T-helper 22 cell (primary cell): ENCODE measurements around the gene PRSS33.

Experiments
- DNase-seq: peaks from one replicate; pipeline ENCODE4 v3.0.0-alpha.2; 2020; ENCODE audit warnings: low read depth

Gene PRSS33

DNA sequence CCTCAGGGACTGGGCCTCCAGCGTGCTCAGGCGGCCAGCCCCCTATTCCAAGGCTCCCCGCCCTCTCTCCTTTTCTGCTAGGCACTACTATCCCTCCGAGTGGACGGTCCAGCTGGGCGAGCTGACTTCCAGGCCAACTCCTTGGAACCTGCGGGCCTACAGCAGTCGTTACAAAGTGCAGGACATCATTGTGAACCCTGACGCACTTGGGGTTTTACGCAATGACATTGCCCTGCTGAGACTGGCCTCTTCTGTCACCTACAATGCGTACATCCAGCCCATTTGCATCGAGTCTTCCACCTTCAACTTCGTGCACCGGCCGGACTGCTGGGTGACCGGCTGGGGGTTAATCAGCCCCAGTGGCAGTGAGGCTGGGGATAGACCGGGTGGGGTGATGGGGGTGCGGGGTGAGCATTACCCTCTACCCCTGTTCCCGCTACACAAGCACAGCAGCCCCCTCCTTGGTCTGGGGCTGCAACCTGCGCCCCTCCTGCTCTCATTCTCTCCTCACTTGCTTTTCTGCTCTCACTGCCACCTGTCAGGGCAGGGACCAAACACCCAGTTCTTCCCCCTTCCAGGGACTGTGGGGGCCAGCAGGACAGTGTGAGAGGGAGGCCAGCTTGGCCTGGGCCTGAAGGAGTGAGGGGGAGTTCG, 12.0 kb upstream of the PRSS33 start:
- DNase-seq: no peak

DNA sequence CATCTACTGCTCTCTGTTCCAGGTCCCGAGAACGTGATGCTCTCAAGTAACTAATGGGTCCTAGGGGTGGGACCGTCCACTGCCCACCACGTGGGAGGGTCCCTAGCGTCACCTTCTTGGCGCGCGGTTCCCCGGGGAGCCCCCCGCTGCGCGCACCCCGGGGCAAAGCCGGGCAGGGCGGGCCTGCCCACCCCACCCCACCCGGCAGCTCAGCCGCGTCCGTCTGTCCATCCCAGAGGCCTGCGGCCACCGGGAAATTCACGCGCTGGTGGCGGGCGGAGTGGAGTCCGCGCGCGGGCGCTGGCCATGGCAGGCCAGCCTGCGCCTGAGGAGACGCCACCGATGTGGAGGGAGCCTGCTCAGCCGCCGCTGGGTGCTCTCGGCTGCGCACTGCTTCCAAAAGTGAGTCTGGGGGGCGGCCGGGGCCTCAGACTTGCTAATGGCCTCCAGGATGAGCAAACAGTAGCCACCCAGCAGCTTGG, 11.4 kb upstream of the PRSS33 start:
- DNase-seq: no peak

DNA sequence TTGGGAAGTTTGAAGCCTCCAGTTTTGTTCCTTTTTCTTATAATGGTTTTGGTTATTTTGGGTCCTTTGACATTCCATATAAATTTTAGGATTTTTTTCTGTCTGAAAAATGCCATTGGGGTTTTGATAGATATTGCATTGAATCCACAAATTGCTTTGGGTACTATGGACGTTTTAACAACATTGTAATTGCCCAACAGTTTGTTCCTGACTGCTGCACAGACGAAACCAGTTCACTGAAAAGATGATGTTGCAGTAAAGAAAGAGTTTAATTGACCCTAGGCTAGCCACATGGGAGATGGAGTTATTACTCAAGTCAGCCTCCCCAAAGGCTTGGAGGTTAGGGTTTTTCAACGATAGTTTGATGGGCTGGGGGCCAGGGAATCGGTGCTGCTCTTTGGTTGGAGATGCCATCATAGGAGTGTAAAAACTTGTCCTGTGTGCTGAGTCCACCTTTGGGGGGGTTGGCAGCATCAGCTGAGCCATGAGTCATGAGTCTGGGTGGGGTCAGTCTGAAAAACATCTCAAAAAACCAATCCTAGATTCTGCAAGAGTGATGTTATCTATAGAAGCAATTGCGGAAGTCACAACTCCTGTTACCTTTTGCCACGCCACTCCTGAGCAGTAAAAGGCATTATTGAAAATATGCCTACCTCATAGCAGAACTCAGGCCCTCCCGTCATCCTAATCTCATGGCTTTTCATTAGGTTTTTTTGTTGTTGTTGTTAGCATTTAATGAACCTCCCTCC, 8.2 kb upstream of the PRSS33 start:
- DNase-seq: no peak

DNA sequence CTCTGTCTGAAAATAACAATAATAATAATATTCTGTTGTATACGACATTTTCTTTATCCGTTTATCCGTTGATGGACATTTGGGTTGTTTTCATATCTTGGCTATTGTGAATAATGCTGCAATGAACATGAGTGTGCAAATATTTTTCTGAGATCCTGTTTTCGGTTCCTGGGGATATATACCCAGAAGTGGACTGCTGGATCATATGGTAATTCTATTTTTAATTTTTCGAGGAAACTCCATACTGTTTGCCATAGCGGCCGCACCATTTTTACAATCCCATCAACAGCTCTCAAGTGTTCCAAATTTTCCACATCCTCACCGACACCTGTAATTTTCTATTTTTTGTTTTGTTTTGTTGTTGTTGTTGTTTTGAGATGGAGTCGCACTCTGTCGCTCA, 5.6 kb upstream of the PRSS33 start:
- no peak for DNase-seq

DNA sequence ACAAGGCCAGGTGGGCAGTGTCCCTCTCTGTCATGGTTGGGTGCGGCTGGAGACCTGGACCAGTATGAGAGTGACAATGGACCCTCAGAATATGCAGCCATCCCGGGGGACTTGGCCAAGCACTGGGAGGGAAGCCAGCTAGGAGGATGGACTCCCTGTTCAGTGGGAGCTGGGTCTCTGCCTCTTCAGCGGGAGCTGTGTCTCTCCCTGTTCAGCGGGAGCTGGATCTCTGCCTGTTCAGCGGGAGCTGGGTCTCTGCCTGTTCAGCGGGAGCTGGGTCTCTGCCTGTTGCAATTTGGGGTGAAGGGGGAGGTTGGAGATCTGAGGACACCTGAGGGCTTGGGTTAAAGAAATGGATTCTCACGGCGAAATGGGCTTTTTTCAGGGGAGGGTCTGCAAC, 3.8 kb upstream of the PRSS33 start:
- DNase-seq: no peak

DNA sequence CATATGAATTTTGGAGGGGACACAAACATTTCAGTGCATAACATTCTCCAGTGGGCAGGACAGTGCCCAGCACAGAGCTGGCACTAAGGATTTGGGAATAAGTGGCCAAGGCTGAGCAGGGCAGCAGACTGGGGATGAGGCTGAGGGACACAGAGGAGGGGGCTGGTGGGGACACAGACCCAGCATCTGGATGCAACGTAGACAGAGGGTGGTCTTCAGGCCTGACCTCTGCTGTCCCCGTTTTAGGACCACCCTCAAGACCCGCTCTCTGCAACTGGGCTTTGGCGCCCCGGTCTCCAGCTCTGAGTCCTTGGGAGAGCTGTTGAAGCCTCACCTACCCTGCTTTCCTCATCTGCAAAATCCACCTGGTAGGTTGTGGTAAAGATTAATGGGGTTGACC, 3.3 kb upstream of the PRSS33 start:
- no peak for DNase-seq

DNA sequence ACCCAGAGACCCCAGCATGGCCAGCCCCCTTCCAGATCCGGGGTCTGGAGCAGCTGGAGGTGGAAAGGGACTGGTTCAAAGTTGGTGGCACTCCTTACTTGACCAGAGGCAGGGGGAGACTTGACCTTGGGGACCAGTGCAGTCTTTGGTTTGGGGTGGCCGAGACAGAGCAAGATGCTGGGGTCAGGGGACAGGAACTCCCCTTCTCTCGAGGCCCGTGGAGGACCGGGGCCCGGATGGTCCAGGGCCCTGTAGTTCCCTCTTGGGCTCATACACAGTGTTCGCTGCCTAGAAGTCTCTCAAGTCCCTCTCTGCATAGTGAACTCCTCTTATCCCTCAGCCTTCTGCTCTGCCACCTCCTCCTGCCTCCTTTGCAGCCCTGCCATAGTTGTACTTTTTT, 601 bp upstream of the PRSS33 start:
- no peak for DNase-seq

DNA sequence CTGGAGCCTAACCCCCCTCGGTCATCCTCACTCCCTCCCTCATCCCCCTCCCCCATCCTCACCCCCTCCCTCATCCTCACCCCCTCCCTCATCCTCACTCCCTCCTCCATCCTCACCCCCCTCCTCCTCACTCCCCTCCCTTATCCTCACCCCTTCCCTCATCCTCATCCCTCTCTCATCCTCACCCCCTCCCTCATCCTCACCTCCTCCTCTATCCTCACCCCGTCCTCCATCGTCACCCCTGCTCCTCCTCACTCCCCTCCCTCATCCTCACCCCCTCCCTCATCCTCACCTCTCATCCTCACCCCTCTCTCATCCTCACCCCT, 571 bp downstream of the PRSS33 start:
- no peak for DNase-seq

DNA sequence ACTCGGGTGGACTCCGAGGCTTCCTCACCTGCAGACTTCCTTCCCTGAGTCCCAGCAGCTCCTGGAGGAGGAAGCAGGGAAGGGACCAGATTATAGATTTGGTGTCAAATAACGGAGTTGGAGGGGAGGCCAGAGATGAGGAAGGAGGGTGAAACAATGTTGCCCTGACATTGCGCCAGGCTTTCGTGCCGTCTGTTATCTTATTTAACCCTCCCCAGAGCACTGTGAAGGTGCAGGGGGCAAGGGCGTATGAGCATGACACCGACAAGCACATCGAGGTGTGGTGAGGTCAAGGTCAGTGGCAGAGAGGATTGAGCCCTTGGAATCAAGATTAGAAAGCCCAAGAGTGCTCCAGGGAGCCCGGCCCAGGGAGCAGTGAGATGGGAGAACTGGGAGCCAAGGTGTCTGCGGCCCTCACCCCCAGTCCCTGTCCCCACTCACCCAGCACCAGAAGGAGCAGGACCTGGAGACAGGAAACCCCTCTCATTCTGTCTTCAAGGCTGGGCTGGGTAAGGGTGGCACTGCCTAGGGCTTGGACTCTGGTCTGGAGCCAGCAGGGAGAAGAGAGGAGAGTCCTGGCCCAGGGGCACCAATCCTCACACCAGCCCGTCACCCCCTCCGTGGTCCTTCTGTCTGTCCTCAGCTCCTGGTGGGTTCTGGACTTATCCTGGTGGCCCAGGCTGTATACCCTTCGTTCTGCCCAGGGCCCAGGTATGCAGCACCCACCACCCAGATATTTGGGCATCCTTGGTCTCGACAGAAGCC, 1.1 kb downstream of the PRSS33 start:
- DNase-seq: no peak

DNA sequence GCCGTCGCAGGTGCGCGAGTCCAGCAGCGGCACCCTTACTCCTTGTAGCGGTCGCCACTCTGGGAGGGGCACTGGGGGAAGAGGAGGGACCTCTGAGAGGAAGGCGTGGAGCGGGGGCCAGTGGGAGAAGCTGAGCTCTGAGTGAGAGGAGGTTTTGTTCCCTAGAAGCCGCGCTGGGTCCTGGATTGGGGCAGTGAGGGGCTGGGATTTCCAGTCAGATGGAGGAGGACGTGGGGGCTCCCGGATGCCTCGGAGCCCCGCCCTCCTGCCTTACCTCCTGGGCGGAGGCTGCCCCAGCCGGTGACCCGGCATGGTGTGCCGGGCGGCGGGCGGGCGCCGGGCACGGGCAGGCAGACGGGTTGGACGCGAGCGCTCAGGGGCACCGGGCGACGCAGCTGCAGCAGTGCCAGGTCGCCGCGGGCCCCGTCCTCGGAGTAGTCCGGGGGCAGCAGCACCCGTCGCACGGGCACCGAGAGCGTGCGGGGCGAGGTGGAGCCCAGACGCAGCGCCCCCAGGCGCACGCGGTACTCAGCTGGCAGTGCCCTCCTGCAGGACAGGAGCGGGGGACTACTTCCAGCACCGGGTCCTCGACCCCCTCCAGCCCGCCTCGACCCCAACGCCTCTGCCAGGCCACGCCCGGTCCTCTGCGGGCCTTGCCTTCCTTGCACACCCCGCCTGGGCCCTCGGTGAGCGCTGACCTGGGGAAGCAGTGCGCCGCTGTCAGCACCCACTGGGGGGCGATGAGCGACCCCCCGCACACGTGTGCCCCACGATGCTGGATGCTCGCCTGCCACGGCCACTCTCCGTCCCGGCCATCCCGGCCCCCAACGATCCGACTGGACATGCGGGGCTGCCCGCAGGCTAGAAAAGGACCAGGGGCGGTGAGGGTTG, 2.0 kb downstream of the PRSS33 start:
- no peak for DNase-seq

DNA sequence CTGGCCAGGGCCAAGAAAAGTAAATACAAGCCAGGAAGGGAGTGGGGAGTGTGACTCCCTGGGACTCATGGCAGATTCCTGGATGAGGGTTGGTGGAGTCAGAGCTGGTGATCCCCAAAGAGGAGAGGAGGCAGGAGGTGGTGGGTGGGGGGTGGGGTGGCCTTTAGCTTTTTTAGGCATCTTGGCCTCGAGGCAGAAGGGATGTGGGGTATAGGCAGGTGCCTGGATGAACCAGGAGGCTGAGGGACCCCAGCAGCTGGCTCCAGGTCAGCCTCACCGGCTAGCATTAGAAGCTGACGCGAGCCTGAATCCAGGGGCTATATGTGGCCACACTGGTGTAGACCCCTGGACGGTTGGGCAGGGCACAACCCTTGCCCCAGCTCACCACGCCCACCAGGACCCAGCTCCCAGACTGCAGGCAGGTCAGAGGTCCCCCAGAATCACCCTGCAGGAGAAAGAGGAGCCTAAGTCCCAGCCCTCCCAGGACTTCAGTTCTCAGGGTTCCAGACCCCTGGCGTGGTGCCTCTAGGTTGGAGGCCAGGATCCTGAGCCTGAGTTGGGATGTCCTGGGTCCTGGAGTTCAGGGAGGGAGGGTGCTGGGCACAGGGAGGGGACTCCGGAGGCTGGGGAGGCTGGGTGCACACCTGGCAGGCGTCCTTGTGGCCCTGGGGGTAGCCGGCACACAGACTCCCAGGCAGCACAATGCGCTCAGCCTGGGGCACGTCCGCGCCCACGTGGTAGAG, 2.8 kb downstream of the PRSS33 start:
- no peak for DNase-seq

DNA sequence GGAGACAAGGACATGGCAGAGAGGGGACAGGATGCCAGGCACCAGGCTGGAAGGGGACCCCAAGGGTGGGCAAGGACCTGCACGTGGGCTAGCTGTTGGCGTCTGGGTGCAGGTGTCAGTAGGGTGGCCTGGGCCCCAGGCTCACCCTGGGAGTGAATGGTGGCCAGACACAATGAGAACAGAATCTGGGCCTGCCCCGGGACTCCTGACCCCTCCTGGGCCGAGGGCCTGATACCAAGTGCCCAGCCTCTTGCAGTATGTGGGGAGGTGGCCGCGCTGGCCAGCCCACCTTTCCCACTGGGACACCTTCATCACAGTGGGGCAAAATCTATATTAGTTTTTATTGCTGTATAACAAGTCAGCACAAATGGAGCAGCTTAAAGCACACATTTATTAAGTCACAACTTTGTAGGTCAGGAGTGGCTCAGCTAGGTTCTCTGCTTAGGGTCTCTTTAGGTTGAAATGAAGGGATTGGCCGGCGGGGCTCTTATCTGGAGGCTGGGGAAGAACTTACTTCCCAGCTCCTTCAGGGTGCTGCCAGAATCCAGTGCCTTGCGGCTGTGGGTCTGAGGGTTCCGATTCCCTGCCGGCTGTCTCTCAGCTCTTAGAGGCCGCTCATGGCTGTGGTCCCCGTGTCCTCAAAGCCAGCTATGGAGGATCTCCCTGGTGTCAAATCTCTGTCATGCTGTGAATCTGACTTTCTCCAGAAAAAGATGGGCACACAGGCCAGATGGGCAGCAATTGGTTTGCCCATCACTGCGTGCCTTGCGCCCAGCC, 3.6 kb downstream of the PRSS33 start:
- DNase-seq: no peak

DNA sequence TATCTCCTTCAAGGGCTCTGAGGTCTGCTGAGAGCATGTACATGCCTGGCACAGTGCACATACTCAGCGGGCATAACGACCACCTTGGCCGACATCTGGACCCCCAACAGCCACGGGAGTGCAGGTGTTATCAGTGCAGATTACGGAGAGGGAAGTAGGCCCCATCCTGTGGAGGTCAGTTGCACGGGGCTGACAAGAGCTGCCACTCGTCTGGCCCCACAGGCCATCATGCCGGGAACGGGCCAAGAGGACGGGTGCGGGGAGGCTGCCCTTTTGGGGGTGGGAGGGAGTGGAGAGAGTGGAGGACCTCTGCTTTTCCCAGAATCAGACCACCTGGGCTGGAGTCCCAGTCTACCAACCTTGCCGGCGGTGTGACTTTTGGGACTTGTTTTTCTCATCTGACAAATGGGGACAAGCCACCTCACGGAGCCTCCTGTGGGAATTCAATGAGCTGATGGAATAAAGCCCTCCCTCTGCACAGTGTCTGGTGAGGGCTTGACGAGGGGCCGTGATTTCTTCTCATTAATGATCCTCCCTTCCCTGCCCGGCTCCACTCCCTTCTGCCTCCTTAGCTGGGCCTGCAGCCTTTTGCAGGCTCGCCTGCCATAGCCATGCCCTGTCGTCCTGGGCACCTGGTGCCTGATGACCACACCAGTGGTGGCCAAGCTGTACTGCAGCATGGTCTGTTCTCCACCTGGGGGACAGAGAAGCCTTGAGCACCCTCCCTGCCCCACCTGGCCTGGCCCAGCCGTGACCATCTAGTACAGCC, 4.6 kb downstream of the PRSS33 start:
- DNase-seq: no peak

DNA sequence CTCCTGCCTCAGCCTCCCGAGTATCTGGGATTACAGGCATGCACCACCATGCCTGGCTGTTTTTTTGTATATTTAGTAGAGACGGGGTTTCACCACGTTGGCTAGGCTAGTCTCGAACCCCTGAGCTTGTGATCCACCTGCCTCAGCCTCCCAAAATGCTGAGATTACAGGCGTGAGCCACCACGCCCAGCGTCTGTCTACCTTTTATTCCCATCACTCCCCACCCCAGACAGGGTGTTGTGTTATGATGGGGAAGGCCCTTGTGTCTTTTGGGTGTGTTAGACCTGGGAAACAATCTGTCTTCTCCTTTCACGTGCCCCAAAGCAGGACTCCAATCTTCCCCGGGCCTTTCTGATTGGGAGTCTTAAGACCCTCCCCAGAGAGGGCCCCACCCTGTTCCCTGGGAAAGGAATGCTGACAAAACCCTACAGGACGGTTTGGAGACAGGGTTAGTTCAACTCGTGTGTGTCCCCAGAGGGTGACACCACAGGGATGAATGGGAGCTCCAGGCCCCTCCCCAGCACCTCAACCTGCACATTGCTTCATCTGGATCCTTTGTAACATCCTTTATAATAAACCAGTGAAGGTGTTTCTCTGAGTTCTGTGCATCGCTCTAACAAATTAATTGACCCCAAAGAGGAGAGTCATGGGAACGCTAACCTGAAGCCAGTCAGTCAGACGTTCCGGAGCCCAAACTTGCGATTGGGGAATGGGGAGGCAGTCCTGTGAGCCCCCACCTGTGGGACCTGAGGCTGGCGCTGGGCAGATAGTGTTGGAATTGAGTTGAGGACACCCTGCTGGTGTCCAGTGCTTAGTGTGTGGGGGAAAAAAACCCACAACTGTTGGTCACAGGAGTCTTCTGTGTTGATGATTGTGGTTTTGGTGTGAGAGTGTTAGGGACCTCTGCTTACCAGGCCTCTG, 7.1 kb downstream of the PRSS33 start:
- DNase-seq: no peak

DNA sequence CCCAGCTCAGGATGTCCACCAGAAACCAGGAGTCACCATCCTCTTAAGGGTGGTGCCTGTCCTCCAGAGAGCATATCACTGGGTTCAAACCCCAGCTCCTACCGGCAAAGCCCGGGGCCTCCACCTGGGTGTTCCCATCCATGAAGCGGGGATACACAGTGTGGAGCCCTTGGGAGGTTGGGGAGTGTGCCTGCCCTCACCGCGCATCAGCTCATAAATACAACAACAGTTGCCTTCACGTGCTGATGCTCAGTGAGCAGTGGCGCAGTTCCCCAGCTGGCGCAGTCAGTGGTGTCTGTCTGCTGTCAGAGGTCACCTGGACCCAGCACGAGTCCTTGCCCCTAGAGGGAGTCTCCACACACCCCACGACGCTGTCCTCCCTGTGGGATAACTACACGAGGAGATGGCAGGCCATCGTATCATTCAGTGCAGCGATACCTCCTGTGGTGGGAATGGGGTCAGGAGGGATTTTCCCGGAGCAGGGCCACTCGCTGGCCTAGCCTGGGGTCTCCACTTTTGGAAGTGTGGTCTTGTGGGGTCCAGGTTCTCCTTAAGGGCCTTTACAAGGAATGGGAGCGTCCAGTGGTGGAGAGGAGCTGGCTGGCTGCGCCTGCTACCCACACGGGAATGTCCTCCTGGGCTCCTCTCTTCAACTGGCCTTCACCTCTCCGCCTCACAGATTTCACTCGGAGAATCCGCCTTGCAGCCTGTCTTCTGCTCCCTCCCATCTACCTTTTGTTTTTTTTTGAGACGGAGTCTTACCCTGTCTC, 8.0 kb downstream of the PRSS33 start:
- no peak for DNase-seq

DNA sequence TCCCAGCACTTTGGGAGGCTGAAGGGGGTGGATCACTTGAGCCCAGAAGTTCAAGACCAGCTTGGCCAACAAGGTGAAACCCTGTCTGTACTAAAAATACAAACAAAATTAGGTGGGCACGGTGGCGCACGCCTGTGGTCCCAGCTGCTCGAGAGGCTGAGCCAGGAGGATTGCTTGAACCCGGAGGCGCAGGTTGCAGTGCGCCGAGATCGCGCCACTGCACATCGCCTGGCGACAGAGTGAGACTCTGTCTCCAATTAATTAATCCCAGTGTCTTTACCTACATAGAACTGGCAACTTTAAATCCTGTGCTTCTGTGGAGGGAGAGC, 8.8 kb downstream of the PRSS33 start:
- DNase-seq: no peak

DNA sequence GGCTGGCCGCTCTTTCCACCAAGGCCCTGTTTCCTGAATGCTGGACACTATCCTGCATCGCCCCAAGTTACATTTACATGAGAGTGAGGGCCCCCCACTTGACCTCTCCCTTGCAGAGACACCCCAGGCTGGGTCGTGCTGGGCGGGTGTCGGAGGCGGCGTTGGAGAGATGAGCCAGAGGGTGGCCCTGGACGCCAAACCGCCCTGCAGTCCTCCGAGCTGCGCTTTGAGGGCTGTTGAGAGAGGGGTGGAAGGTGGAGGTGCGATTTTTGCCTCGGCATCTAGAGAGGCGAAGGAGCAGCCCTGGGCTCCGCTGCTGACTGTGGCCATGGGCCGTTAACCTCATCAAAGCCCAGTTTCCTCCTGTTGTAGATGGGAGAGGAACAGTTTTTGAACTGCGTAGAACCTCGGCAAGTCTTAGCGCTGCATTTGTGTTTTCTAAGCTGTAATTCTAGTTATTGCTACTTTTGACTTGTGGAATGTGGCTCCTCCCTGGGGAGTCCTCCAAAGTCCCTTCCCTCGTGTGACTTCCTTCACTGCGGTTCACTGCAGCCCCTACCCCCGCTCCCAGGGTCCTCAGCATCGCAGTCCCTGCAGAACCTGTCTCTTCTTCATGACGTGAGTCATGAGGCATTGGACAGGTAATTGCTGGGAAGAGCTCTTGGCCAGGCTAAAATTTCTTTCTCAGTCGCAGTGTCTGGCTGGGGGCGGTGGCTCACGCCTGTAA, 9.3 kb downstream of the PRSS33 start:
- DNase-seq: no peak
